ENCODE results near the gene SPINDOC.
A peak's percentile ranks its signal among the peaks of the same experiment; 100 is the strongest.

DNA sequence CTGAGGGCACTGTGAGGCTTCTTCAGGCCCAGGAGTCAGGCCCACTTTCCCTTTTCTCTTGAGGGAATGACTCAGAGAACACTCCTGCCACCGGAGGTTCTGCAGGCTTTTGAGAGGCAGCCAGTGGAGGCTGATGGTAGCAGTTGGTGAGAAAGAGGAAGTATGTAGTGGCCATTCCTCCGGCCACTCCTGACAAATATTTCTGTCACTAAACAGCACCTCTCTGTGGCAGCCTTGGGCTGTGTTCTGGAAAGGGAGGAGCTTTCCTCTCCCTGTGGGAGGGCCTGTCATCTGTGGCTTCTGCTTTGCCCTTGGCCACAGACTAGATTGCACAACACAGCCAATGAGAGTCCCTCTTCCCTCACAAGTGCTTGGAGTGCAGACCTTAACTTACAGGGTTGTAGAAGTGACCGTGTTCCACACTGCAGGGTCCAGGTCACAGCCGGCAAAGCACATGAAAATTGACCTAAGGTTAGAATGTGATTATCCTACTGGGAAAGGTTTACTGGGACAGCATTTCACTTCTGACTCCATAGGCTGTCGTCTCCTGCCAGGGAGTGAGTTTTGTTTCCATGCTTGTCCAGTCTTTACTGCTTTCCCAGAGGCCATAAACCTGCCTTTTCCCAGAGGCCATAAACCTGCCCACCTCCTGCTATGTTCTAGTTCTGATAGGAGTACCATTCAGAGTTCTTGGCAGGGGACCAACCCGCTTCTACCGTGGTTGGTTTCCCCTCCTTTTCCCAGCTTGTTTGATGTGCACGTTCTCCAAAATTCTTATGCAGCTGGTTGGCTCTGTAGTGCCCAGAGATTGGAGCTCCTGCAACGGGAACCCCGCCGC is 58.9 kb downstream of the SPINDOC start:
- no peak for TF ChIP-seq EZH2 (IDR thresholded peaks at IDR 0.05; ENCODE audit: borderline replicate concordance, low read length)
- TF ChIP-seq, protein P1, sequence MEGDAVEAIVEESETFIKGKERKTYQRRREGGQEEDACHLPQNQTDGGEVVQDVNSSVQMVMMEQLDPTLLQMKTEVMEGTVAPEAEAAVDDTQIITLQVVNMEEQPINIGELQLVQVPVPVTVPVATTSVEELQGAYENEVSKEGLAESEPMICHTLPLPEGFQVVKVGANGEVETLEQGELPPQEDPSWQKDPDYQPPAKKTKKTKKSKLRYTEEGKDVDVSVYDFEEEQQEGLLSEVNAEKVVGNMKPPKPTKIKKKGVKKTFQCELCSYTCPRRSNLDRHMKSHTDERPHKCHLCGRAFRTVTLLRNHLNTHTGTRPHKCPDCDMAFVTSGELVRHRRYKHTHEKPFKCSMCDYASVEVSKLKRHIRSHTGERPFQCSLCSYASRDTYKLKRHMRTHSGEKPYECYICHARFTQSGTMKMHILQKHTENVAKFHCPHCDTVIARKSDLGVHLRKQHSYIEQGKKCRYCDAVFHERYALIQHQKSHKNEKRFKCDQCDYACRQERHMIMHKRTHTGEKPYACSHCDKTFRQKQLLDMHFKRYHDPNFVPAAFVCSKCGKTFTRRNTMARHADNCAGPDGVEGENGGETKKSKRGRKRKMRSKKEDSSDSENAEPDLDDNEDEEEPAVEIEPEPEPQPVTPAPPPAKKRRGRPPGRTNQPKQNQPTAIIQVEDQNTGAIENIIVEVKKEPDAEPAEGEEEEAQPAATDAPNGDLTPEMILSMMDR (conservative IDR thresholded peaks at IDR 0.05 in 1 of 2, IDR thresholded peaks at IDR 0.05 in 1 of 2; ENCODE audit: extremely low read depth in 1 of 2, insufficient read depth in 1 of 2, low read depth in 1 of 2, low read length in 2 of 2): peak in 1 of 2 donors; percentile 49
